Endodermal cell (in vitro differentiated cells): ENCODE measurements around the gene PIAS4. TPM values are rescaled to one million over a fixed set of nuclear protein-coding genes. Genes with fewer than 3 reads are reported as not detected.

ENCODE experiments used
- DNase-seq: peaks from one replicate; pipeline ENCODE4 v3.0.0-alpha.2; 2017
- H3K27ac ChIP-seq: 2 replicates; pipeline ENCODE4 v1.5.1; 2013; ENCODE audit warnings: mild to moderate bottlenecking, low read depth, low read length, moderate library complexity
- H3K27me3 ChIP-seq: 2 replicates; pipeline ENCODE4 v1.6.1; 2013; ENCODE audit warnings: mild to moderate bottlenecking, low read length, moderate library complexity; ENCODE audit not compliant: insufficient read depth, control insufficient read depth, poor library complexity, severe bottlenecking
- H3K36me3 ChIP-seq: 2 replicates; pipeline ENCODE4 v1.7.0; 2013; ENCODE audit warnings: mild to moderate bottlenecking, low read length, moderate library complexity; ENCODE audit not compliant: control insufficient read depth, insufficient read depth
- H3K4me1 ChIP-seq: one replicate; pipeline ENCODE4 v1.7.0; 2013; ENCODE audit warnings: low read length; ENCODE audit not compliant: control insufficient read depth, insufficient read depth
- H3K4me3 ChIP-seq: 2 replicates; pipeline ENCODE4 v1.5.1; 2013; ENCODE audit warnings: mild to moderate bottlenecking, low read length, moderate library complexity
- H3K9ac ChIP-seq: 2 replicates; pipeline ENCODE4 v1.6.1; 2013; ENCODE audit warnings: mild to moderate bottlenecking, low read length, moderate library complexity; ENCODE audit not compliant: poor library complexity, severe bottlenecking; ENCODE audit errors: extremely low read depth
- H3K9me3 ChIP-seq: 2 replicates; pipeline ENCODE4 v1.6.1; 2013; ENCODE audit warnings: mild to moderate bottlenecking, low read length, moderate library complexity; ENCODE audit not compliant: control insufficient read depth
- H3K27ac Mint-ChIP-seq: 2 replicates; pipeline ENCODE4 v1.8.0; 2020; ENCODE audit warnings: mixed read lengths
- H3K27me3 Mint-ChIP-seq: 2 replicates; pipeline ENCODE4 v1.8.0; 2021; ENCODE audit warnings: mild to moderate bottlenecking, mixed read lengths; ENCODE audit not compliant: insufficient read depth
- H3K36me3 Mint-ChIP-seq: 2 replicates; pipeline ENCODE4 v1.8.0; 2020; ENCODE audit warnings: low read depth, mixed read lengths
- H3K4me1 Mint-ChIP-seq: 2 replicates; pipeline ENCODE4 v1.8.0; 2020; ENCODE audit warnings: mixed read lengths
- H3K4me3 Mint-ChIP-seq: 2 replicates; pipeline ENCODE4 v1.8.0; 2020; ENCODE audit warnings: mild to moderate bottlenecking, moderate library complexity, mixed read lengths
- H3K9me3 Mint-ChIP-seq: 2 replicates; pipeline ENCODE4 v1.8.0; 2020; ENCODE audit warnings: mild to moderate bottlenecking, mixed read lengths
- CTCF ChIP-seq: fragments of 200-600 bp; sonication (generic); conservative IDR thresholded peaks from 2 replicates; pipeline ENCODE4 v1.5.0; 2021; ENCODE audit warnings: antibody characterized with exemption, mild to moderate bottlenecking
- WGBS, 2 experiments: methylation state at CpG; one replicate each; pipeline versions ENCODE4 v1.1.5 to v1.1.7; 2013; ENCODE audit warnings: missing lambda C conversion rate in 2 of 2, mixed read lengths in 1 of 2; ENCODE audit not compliant: insufficient coverage in 1 of 2, insufficient read length in 1 of 2; 5-methylcytosine and 5-hydroxymethylcytosine counted together
- total RNA-seq, 2 donors: library from RNA; stranded (reverse); fragmentation: NEBNext Ultra II Directional in 1 of 2; extraction: Animal tissue kit (Norgen Biotek cat#: 25700) in 1 of 2; gene quantifications; 2 replicates in 1 of 2; 3 replicates in 1 of 2; pipeline ENCODE4 v1.2.1, GENCODE V29; 2021

The PIAS4 gene
- total RNA-seq, 2 donors from 2014 or later = 57.5 to 58.1 TPM

GRCh38 chr19:3977242-3978143 lies 30.0 kb upstream of the PIAS4 start:
- H3K27me3 Mint-ChIP-seq = no peaks in the 10 kb centered on the region
- 95% methylated on average over 47 to 59 of the region's 59 CpGs for WGBS, 2 experiments
- H3K27ac Mint-ChIP-seq = peak overlapping the region; percentile 33
- Histone ChIP-seq H3K9ac (no peak overlapping the region), H3K36me3 (peaks cover 78% of the 10 kb centered on the region), H3K9me3 (no peaks in the 10 kb centered on the region), H3K27ac (no peak overlapping the region), H3K4me3 (no peak overlapping the region), H3K4me1 (peaks cover 12% of the 10 kb centered on the region), H3K27me3 (no peaks in the 10 kb centered on the region)
- DNase-seq = peak; percentile 78
- H3K4me1 Mint-ChIP-seq = peaks cover 3% of the 10 kb centered on the region
- H3K36me3 Mint-ChIP-seq = peaks cover 67% of the 10 kb centered on the region
- peak; percentile 67 for TF ChIP-seq CTCF
- H3K9me3 Mint-ChIP-seq = no peaks in the 10 kb centered on the region
- no peak overlapping the region for H3K4me3 Mint-ChIP-seq

GRCh38 chr19:3978145-3978544 lies 29.4 kb upstream of the PIAS4 start:
- Mint-ChIP-seq H3K36me3 (peaks cover 74% of the 10 kb centered on the region), H3K27ac (peak overlapping the region; percentile 33), H3K4me3 (no peak overlapping the region), H3K9me3 (no peaks in the 10 kb centered on the region), H3K27me3 (no peaks in the 10 kb centered on the region), H3K4me1 (peaks cover 10% of the 10 kb centered on the region)
- no peaks in the 10 kb centered on the region for H3K27me3 ChIP-seq
- 97 to 99% methylated on average over 18 to 19 of the region's 19 CpGs for WGBS, 2 experiments
- no peak for TF ChIP-seq CTCF
- H3K9ac ChIP-seq = no peak overlapping the region
- peaks cover 81% of the 10 kb centered on the region for H3K36me3 ChIP-seq
- no peak overlapping the region for H3K27ac ChIP-seq
- H3K4me1 ChIP-seq = peaks cover 12% of the 10 kb centered on the region
- no peak overlapping the region for H3K4me3 ChIP-seq
- H3K9me3 ChIP-seq = no peaks in the 10 kb centered on the region
- DNase-seq = peak; percentile 42

GRCh38 chr19:3979289-3979673 lies 28.3 kb upstream of the PIAS4 start:
- Histone ChIP-seq H3K36me3 (peaks cover 92% of the 10 kb centered on the region), H3K4me3 (no peak overlapping the region), H3K9ac (no peak overlapping the region), H3K4me1 (peaks cover 12% of the 10 kb centered on the region), H3K27ac (no peak overlapping the region), H3K27me3 (no peaks in the 10 kb centered on the region), H3K9me3 (no peaks in the 10 kb centered on the region)
- Mint-ChIP-seq H3K27me3 (no peaks in the 10 kb centered on the region), H3K36me3 (peaks cover 85% of the 10 kb centered on the region), H3K27ac (peak overlapping the region; percentile 74), H3K9me3 (no peaks in the 10 kb centered on the region), H3K4me1 (peaks cover 21% of the 10 kb centered on the region), H3K4me3 (no peak overlapping the region)
- 95 to 96% methylated on average over 12 to 18 of the region's 18 CpGs for WGBS, 2 experiments
- no peak for TF ChIP-seq CTCF
- DNase-seq = no peak
